ENCODE results near the gene INTS1.

- TF ChIP-seq POLR2AphosphoS5 (IDR thresholded peaks at IDR 0.05; ENCODE audit: borderline replicate concordance, low read depth, low read length) = no peak
- no peak for TF ChIP-seq EZH2 (IDR thresholded peaks at IDR 0.05)
Observed at GRCh38 chr7:1461646-1462375, 42.4 kb downstream of the INTS1 start.
